C4-2B (cell line): ENCODE measurements around the gene CSDE1.

Experiments
- H3K27ac ChIP-seq: fragments of 450-650 bp; 2 replicates; pipeline ENCODE4 v1.5.1; 2017
- CTCF ChIP-seq: fragments of 450-650 bp; conservative IDR thresholded peaks from 2 replicates; pipeline ENCODE4 v1.5.1; 2017; ENCODE audit warnings: mild to moderate bottlenecking
- ZFX ChIP-seq: fragments of 450-650 bp; IDR thresholded peaks from 2 replicates; pipeline ENCODE4 v1.6.1; 2017

The CSDE1 gene

GRCh38 chr1:114695430-114696058 lies 62.2 kb downstream of the CSDE1 start, which contains the start of gene AMPD1:
AMPD1 (minus strand) TSS chr1:114695546; CDS start chr1:114695471, 75 bp downstream.
- H3K27ac ChIP-seq, result no peak within 1 kb of the TSS
- TF ChIP-seq CTCF, result no peak
- TF ChIP-seq ZFX, result no peak

- TF ChIP-seq ZFX (no peak), CTCF (no peak)
- no peak overlapping the region for H3K27ac ChIP-seq
These were observed 63.1 kb downstream of the CSDE1 start for GRCh38 chr1:114694540-114695310.

DNA sequence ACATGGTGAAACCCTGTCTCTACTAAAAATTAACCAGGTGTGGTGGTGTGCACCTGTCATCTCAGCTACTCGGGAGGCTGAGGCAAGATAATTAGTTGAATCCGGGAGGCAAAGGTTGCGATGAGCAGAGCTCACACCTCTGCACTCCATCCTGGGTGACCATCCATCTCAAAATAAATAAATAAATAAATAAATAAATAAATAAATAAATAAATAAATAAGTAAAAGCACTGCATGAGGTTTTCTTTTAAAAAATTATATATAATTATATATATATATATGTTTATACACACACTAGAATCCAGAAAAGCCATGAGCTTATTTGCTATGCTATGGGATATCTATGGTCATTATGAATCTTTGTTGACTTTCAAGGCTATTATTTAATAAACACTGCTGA lies 64.8 kb downstream of the CSDE1 start:
- H3K27ac ChIP-seq, result no peak overlapping the region
- no peak for TF ChIP-seq CTCF
- no peak for TF ChIP-seq ZFX

DNA sequence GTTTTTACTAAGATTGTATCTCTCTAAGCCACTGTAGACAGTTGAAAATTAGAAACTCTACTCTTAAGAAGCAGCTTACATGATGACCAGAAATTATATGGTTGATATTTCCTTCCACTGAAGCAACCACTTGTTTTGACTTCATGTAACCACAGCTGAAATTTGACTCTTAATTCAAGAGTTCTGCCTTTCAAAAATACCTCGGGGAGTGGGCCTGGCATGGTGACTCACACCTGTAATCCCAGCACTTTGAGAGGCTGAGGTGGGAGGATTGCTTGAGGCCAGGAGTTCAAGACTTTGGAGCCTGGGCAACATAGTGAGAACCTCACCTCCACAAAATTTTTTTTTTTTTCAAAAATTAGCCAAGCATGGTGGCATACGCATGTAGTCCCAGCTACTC lies 66.7 kb downstream of the CSDE1 start:
- TF ChIP-seq CTCF, result no peak
- no peak for TF ChIP-seq ZFX

DNA sequence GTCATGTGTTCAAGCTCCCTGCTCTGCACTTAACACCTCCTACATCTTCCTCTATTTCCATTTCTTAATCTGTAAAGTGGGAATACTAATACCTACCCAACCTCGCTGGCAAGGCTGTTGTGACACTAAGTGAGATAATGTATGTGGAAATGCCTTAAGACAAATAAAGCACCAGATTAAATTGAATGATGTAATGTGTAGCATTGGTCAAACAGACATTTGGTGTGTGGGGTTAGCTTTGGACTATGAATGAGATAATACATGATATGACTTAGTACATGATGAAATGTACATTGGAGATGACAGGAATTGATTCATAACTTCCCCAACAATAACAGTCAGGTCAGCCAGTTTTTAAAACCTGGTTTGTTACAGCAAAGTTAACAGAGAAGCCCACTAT lies 67.6 kb downstream of the CSDE1 start:
- H3K27ac ChIP-seq, result no peak overlapping the region
- TF ChIP-seq CTCF, result no peak
- TF ChIP-seq ZFX, result no peak

More for the DNA sequence above, 66.7 kb downstream of the CSDE1 start:
- no peak overlapping the region for H3K27ac ChIP-seq

- H3K27ac ChIP-seq, result no peak overlapping the region
- TF ChIP-seq ZFX, result no peak
- no peak for TF ChIP-seq CTCF
These were observed 69.3 kb downstream of the CSDE1 start for GRCh38 chr1:114688526-114688925.

GRCh38 chr1:114685851-114686250 lies 71.9 kb downstream of the CSDE1 start:
- TF ChIP-seq CTCF, result no peak
- no peak for TF ChIP-seq ZFX
- H3K27ac ChIP-seq, result no peak overlapping the region
